DOHH2 (cell line): Measurements from ENCODE around the gene ADGRB3.

Experiments used
- H3F3A ChIP-seq: fragments of 200-600 bp; sonication (generic), shearing (Covaris generic); 2 replicates; pipeline ENCODE4 v1.6.0; 2016; ENCODE audit warnings: antibody characterized with exemption, mild to moderate bottlenecking; ENCODE audit not compliant: control insufficient read depth, insufficient read depth
- H3K27ac ChIP-seq: fragments of 200-600 bp; sonication (generic); 2 replicates; pipeline ENCODE4 v1.5.1; 2014; ENCODE audit warnings: low read depth, mild to moderate bottlenecking, low read length, moderate library complexity
- H3K27me3 ChIP-seq: fragments of 200-600 bp; sonication (generic); 2 replicates; pipeline ENCODE4 v1.6.1; 2014; ENCODE audit warnings: mild to moderate bottlenecking, low read length, mixed read lengths; ENCODE audit not compliant: control insufficient read depth
- H3K36me3 ChIP-seq: fragments of 200-600 bp; sonication (generic); 2 replicates; pipeline ENCODE4 v1.6.1; 2014; ENCODE audit warnings: mild to moderate bottlenecking, low read length, moderate library complexity, mixed read lengths; ENCODE audit not compliant: control insufficient read depth
- H3K4me1 ChIP-seq: fragments of 200-600 bp; sonication (generic); 2 replicates; pipeline ENCODE4 v1.6.1; 2014; ENCODE audit warnings: mild to moderate bottlenecking, low read length, mixed read lengths; ENCODE audit not compliant: control insufficient read depth
- H3K4me2 ChIP-seq: fragments of 200-600 bp; sonication (generic); 2 replicates; pipeline ENCODE4 v1.6.0; 2014; ENCODE audit warnings: mild to moderate bottlenecking, low read length, moderate library complexity
- H3K4me3 ChIP-seq: fragments of 200-600 bp; sonication (generic); 2 replicates; pipeline ENCODE4 v1.5.1; 2014; ENCODE audit warnings: mild to moderate bottlenecking, low read length, mixed read lengths
- H3K79me2 ChIP-seq: fragments of 200-600 bp; sonication (generic); 2 replicates; pipeline ENCODE4 v1.6.1; 2014; ENCODE audit warnings: mild to moderate bottlenecking, low read length, mixed read lengths; ENCODE audit not compliant: control insufficient read depth
- H3K9me2 ChIP-seq: fragments of 200-600 bp; sonication (generic); replicated peaks from 2 replicates; pipeline ENCODE4 v1.6.1; 2014; ENCODE audit warnings: mild to moderate bottlenecking, low read length, mixed read lengths; ENCODE audit not compliant: control insufficient read depth
- H3K9me3 ChIP-seq: fragments of 200-600 bp; sonication (generic); 2 replicates; pipeline ENCODE4 v1.6.1; 2014; ENCODE audit warnings: antibody characterized with exemption, low read length, mixed read lengths; ENCODE audit not compliant: control insufficient read depth, insufficient read depth
- H4K20me1 ChIP-seq: fragments of 200-600 bp; sonication (generic); 2 replicates; pipeline ENCODE4 v1.6.0; 2014; ENCODE audit warnings: low read depth, mild to moderate bottlenecking, antibody characterized with exemption, low read length, moderate library complexity; ENCODE audit not compliant: control insufficient read depth, insufficient read depth
- EZH2phosphoT487 ChIP-seq: fragments of 200-600 bp; sonication (generic); IDR thresholded peaks from 2 replicates; pipeline ENCODE4 v1.6.1; 2017; ENCODE audit warnings: borderline replicate concordance, mild to moderate bottlenecking, antibody characterized with exemption, low read length, moderate library complexity, mixed read lengths
- TF ChIP-seq, protein P1 (sequence below): fragments of 200-600 bp; sonication (generic); IDR thresholded peaks from one replicate; pipeline ENCODE4 v1.5.1; 2014; ENCODE audit warnings: antibody characterized with exemption, mild to moderate bottlenecking, low read depth, low read length; ENCODE audit not compliant: poor library complexity, severe bottlenecking

Gene ADGRB3

DNA sequence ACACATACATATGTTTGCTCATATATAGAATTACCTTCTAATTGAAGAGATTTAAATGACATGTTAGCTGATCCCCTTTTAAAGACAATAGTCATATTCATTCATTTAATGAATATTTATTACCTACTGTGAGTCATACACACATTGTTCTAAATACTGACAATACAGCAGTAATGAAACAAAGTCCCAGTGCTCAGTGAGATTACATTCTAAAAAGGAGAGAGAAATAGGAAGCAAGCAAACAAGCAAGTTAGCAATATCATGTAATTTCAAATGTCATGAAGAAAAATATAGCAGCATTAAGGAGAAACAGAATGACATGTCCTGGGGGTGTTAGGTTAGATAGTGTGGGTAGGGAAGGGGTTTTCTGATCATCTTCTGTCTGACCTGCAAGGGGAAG is 136.3 kb downstream of the ADGRB3 start:
- H3K79me2 ChIP-seq: no peaks in the 10 kb centered on the region
- H3K4me1 ChIP-seq: no peaks in the 10 kb centered on the region
- no peaks in the 10 kb centered on the region for H4K20me1 ChIP-seq
- H3K4me2 ChIP-seq: no peak overlapping the region
- H3K27me3 ChIP-seq: no peaks in the 10 kb centered on the region
- H3K36me3 ChIP-seq: no peaks in the 10 kb centered on the region
- no peaks in the 10 kb centered on the region for H3K9me3 ChIP-seq
- no peaks in the 10 kb centered on the region for H3F3A ChIP-seq
- no peak overlapping the region for H3K27ac ChIP-seq
- no peak overlapping the region for H3K4me3 ChIP-seq
- H3K9me2 ChIP-seq: no peaks in the 10 kb centered on the region
- TF ChIP-seq, protein P1, sequence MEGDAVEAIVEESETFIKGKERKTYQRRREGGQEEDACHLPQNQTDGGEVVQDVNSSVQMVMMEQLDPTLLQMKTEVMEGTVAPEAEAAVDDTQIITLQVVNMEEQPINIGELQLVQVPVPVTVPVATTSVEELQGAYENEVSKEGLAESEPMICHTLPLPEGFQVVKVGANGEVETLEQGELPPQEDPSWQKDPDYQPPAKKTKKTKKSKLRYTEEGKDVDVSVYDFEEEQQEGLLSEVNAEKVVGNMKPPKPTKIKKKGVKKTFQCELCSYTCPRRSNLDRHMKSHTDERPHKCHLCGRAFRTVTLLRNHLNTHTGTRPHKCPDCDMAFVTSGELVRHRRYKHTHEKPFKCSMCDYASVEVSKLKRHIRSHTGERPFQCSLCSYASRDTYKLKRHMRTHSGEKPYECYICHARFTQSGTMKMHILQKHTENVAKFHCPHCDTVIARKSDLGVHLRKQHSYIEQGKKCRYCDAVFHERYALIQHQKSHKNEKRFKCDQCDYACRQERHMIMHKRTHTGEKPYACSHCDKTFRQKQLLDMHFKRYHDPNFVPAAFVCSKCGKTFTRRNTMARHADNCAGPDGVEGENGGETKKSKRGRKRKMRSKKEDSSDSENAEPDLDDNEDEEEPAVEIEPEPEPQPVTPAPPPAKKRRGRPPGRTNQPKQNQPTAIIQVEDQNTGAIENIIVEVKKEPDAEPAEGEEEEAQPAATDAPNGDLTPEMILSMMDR: no peak
- TF ChIP-seq EZH2phosphoT487: no peak

DNA sequence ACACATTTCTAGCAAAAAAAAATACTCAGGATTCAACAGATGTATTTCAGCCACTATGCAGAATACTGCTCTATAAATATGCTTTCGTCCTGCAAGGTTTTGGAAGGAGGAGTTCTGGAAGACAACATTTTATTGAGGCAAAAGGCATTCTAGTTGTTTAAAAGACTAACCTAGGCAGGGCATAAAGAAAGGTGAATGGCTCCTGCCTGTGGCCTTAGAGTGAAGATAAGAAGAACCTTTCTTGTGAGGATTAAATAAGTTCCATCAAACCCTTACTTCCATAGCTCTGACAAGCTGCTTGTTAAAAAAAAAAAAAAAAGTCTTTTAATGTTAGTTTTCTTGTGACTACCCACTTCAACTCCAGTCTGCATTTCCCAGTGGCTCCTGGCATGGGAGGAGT is 139.8 kb downstream of the ADGRB3 start:
- Histone ChIP-seq H3K9me2 (no peaks in the 10 kb centered on the region), H3F3A (no peaks in the 10 kb centered on the region), H3K36me3 (no peaks in the 10 kb centered on the region), H3K4me1 (no peaks in the 10 kb centered on the region), H3K4me3 (no peak overlapping the region), H3K4me2 (no peak overlapping the region), H3K27ac (no peak overlapping the region), H3K9me3 (no peaks in the 10 kb centered on the region), H3K27me3 (no peaks in the 10 kb centered on the region), H3K79me2 (no peaks in the 10 kb centered on the region), H4K20me1 (no peaks in the 10 kb centered on the region)
- TF ChIP-seq, protein P1: no peak
- TF ChIP-seq EZH2phosphoT487: no peak

DNA sequence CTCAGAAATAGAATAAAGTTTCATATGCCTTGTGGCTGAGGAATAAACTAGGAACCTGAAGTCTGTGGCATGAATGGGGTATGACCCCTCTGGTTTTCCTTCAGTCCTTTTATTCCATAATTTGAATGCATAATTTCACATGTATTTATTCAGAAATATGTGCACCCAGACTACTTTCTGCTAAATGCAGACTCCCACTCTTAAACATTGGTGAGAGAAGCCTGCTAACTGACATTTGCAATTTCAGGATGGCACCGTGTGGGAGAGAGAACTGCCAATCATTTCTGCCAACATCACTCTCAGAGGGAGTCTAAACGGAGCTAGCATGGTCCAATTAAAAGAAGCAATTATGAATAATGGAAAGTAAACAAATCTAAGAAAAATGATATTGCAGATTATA is 141.3 kb downstream of the ADGRB3 start:
- Histone ChIP-seq H3F3A (no peaks in the 10 kb centered on the region), H3K4me1 (no peaks in the 10 kb centered on the region), H3K36me3 (no peaks in the 10 kb centered on the region), H3K4me2 (no peak overlapping the region), H3K9me3 (no peaks in the 10 kb centered on the region), H3K79me2 (no peaks in the 10 kb centered on the region), H4K20me1 (no peaks in the 10 kb centered on the region), H3K27ac (no peak overlapping the region), H3K9me2 (no peaks in the 10 kb centered on the region), H3K27me3 (no peaks in the 10 kb centered on the region), H3K4me3 (no peak overlapping the region)
- TF ChIP-seq, protein P1: no peak
- no peak for TF ChIP-seq EZH2phosphoT487

DNA sequence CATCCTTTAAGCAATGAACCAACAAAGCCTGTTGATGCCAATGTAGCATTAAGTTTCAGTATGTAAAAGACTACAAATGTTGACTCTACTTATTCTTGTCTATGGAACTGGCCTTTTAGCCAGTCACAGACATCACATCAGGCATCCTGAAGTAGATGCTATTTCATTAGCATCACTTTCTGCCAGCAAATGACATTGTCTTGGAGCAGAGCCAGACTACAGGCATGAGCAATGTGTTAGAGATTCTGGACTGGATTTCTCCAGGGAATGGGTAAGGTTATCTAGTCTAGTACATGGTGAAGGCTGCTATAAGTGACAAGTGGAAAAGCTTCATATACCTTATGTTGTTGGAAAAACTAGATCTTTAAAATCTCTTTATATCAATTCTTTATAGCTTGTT is 142.9 kb downstream of the ADGRB3 start:
- no peaks in the 10 kb centered on the region for H3K36me3 ChIP-seq
- no peaks in the 10 kb centered on the region for H3K9me2 ChIP-seq
- no peaks in the 10 kb centered on the region for H3K4me1 ChIP-seq
- no peak overlapping the region for H3K4me2 ChIP-seq
- H3K4me3 ChIP-seq: no peak overlapping the region
- no peaks in the 10 kb centered on the region for H3F3A ChIP-seq
- no peak overlapping the region for H3K27ac ChIP-seq
- no peaks in the 10 kb centered on the region for H4K20me1 ChIP-seq
- H3K27me3 ChIP-seq: no peaks in the 10 kb centered on the region
- no peaks in the 10 kb centered on the region for H3K9me3 ChIP-seq
- no peaks in the 10 kb centered on the region for H3K79me2 ChIP-seq
- no peak for TF ChIP-seq EZH2phosphoT487
